Fibroblast of villous mesenchyme (primary cell): Measurements from ENCODE around the gene DCAF8L2. TPM values are rescaled to one million over a fixed set of nuclear protein-coding genes. Genes with fewer than 3 reads are reported as not detected.

Experiments used
- DNase-seq: peaks from one replicate; pipeline ENCODE4 v3.0.0-alpha.2; 2010; ENCODE audit warnings: low read depth
- H3K4me3 ChIP-seq: 2 replicates; pipeline ENCODE4 v1.5.1; 2011; ENCODE audit warnings: low read depth, mild to moderate bottlenecking, low read length
- total RNA-seq: library from RNA; depleted of rRNA; stranded (reverse); fragments of >200 nt; gene quantifications from 2 replicates; pipeline ENCODE4 v1.2.3, GENCODE V29; 2012
- TF ChIP-seq, protein P1 (sequence below): IDR thresholded peaks from 2 replicates; pipeline ENCODE4 v1.5.1; 2012; ENCODE audit warnings: low read depth, mild to moderate bottlenecking, low read length; ENCODE audit not compliant: insufficient read depth

The DCAF8L2 gene
- total RNA-seq, 1 donor = not detected

- no peak for DNase-seq
- H3K4me3 ChIP-seq = no peak overlapping the region
- TF ChIP-seq, protein P1, sequence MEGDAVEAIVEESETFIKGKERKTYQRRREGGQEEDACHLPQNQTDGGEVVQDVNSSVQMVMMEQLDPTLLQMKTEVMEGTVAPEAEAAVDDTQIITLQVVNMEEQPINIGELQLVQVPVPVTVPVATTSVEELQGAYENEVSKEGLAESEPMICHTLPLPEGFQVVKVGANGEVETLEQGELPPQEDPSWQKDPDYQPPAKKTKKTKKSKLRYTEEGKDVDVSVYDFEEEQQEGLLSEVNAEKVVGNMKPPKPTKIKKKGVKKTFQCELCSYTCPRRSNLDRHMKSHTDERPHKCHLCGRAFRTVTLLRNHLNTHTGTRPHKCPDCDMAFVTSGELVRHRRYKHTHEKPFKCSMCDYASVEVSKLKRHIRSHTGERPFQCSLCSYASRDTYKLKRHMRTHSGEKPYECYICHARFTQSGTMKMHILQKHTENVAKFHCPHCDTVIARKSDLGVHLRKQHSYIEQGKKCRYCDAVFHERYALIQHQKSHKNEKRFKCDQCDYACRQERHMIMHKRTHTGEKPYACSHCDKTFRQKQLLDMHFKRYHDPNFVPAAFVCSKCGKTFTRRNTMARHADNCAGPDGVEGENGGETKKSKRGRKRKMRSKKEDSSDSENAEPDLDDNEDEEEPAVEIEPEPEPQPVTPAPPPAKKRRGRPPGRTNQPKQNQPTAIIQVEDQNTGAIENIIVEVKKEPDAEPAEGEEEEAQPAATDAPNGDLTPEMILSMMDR = no peak
Measured at GRCh38 chrX:27575565-27575964, 14.6 kb upstream of the DCAF8L2 start.

DNA sequence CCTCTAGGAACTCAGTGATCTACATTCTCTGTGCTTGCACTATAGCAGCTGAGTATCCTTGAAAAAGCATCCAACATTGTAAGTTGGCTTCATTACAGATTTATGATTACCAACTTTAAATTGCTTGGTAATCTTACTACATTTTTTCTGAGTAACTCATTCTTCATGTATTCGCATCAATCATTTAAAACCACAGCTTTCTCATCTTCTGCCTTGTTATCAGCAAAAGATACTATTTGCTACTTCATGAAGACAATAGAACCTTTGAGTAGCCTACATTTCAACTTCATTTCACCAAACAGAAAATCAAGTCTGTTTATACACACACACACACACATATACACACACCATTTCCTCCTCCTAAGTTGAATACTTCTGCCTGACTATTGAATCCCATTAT lies 6.2 kb upstream of the DCAF8L2 start:
- TF ChIP-seq, protein P1 = no peak
- H3K4me3 ChIP-seq = no peak overlapping the region
- DNase-seq = peak; percentile 7

DNA sequence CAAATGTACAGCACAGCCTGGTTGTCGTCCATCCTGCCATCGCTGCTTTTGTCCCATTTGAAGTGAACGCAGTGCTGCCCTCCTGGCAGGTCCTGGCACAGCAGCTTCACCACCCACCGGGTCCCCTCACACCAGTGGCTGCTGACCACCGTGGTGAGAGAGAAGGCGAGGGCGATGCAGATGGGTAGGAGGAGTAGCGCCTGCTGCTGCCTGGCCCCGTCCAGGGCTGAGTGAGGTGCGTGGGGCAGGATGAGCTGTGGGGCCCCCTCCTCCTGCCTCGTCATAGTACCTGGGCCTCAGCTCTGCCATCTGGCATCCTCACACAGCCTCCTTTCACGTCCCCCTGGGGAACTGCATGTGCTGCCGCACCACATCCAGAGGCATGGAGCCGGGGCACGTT lies 1.8 kb downstream of the DCAF8L2 start:
- DNase-seq = no peak
- TF ChIP-seq, protein P1 = no peak
- H3K4me3 ChIP-seq = no peak overlapping the region

DNA sequence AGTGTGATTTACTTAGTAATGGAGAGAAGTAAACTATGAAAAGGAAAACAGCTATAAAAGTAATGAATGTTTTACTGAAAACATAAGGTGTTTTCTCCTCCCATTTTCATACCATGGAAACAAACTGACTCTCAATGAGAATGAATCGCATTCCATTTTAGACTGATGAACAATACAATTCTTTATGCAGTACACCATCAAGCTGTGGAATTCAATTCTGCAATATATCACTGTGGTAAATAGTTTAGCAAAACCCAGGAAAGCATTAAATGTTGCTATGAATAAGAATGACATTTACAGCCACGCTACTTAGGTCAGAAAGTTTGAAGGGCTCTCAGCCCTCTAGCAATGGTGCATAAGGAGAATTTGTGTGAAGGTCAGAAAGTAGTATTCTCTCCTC lies 7.4 kb downstream of the DCAF8L2 start:
- TF ChIP-seq, protein P1 = no peak
- no peak for DNase-seq
- H3K4me3 ChIP-seq = no peak overlapping the region

- TF ChIP-seq, protein P1 = no peak
- no peak for DNase-seq
- H3K4me3 ChIP-seq = no peak overlapping the region
Measured at GRCh38 chrX:27598312-27598711, 8.2 kb downstream of the DCAF8L2 start.

DNA sequence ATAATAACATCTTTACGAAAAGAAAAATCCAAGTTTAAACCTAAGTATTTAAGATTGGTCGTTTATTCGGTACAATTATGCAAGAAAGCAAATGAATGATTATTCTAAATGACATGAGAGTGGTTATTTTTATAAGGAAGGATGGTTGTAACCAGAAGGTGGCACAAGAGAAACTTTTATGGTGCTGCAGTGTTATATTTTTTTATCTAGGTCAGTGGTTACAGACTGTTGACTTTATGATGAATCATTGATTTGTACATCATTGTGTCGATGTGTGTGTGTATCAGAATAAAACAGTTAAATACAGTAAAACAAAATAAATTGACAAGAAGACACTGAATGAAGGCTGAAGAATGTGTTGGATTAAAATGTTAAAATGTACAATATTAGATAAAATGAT lies 9.8 kb downstream of the DCAF8L2 start:
- DNase-seq = no peak

DNA sequence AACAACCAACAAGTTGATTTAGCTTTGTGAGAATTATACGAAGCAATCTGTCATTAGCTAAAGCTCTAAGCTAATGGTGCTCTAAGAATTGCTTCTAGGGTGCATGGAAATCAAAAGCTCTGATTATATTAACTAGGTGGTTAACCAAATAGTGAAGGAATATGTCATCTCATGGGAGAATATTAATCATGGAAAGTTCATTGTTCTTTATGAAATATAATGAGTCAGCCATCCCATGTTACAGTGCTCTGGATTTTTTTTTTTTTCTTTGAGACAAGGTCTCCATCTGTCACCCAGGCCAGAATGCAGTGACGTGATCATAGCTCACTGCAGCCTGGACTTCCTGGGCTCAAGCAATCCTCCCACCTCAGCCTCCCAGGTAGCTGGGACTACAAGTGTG lies 10.5 kb downstream of the DCAF8L2 start:
- no peak for DNase-seq
- no peak overlapping the region for H3K4me3 ChIP-seq
- TF ChIP-seq, protein P1 = no peak

More for the DNA sequence above, 9.8 kb downstream of the DCAF8L2 start:
- TF ChIP-seq, protein P1 = no peak
- H3K4me3 ChIP-seq = no peak overlapping the region
